ENCODE results near the gene POGK. TPM values are rescaled to one million over a fixed set of nuclear protein-coding genes. Genes with fewer than 3 reads are reported as not detected.
A peak's percentile ranks its signal among the peaks of the same experiment; 100 is the strongest.

The POGK gene
- polyA plus RNA-seq, 10 donors = 13.2 to 19.8 (median 14.2) TPM

DNA sequence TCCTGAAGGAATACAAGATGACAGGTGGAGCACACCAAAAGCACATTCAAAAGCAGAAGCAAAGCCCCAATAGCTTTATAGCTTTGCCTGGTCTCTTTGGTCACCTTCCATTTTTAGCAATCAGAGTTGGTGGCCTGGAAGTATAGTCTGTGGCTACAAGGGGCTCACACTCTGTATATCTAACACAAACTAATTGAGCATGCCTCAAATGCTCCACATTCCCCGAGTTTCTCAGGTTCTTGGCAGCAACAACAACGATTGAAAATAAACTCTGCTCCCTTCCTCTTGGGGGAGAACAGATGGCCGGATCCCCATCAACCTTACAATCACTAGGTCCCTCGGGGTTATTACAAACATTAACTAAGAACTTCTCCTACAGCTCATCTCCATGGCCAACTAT is 61.7 kb downstream of the POGK start:
- DNase-seq = peak in 1 of 3 donors; percentile 18

DNA sequence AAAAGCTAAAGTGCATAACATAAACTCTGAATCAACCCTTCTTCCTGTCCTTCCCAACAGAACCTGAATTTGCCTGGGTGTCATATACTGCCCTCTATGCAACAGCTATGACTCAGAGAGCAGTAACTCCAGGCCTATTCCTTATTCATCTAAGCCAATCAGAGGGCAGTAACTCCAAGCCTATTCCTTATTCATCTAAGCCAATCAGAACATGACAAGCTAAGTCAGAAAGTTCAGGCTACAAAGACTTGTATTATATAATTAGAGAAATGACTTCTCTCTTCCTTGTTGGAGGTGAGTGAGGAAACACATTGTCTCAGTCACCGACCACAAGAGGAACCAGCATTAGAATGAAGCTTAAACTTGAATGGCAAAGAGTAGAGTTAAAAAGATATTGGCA is 63.0 kb downstream of the POGK start:
- DNase-seq = no peak

DNA sequence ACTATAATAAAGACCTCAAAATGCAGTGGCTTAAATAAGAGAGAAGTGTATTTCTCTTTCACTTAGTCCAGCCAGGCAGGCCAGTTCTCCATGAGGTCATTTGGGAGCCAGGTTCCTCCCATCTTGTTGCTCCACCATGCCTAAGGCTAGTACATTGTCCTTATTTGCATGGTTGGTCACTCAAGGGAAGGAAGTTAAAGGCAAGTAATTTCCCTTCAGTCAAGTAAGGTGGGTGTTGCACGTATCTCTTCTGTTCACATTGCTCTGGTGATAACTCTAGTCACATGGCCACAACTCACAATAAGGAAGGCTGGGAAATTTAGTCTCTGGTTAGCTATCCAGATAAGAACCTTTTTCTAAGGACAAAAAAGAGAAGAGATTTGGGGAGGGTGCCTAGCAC is 64.0 kb downstream of the POGK start:
- no peak for DNase-seq

DNA sequence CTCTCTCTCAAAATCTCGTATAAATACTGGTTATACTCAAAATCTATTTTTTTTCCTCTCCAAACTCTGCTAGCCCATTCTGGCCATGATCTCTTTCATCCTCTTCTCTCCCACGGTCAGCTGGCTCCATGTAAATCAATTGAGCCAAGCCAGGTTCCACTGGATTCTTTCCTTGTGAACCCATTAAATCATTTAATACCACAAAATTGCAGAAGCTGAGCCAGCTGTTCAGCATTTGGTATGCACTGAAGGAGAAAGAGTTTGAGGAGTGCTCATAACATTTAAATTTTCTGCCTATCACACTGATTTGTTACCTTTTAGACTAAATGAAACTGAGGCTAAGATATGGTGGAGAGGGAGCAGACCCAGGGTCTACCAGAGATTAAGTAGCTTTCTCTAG is 65.9 kb downstream of the POGK start:
- DNase-seq = peak; percentile 23 to 70 (median 45)

DNA sequence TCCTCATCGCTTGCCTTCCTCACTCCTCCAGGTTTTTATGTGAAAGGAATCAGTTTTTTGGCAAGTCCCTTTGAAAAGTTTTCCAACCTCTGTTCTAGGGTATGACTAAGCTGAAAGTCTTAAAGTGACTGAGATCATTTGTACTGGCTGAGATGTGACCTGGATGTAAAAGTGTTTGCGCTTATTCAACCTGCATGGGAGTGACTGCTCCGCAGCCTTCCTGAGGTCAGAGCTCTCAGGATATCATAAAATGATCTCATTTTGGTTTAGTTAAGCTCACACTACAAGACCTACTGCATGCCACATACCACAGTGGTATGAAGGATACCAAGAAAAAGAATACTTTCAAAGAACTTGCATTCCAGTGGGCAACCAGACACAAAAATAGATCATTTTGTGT is 66.6 kb downstream of the POGK start:
- DNase-seq = peak in 2 of 3 donors; percentile 17 to 30

Other genes with a start within 250 kb of the POGK start
- 10 to 100 TPM; 10.9 to 16.5 (median 15.0) TPM for gene TADA1, start 36.8 kb downstream of the POGK start, polyA plus RNA-seq (ENCODE audit: insufficient read length in 10 of 10)
- gene ILDR2, start 136.1 kb downstream of the POGK start, polyA plus RNA-seq (ENCODE audit: insufficient read length in 10 of 10) = 1 to 10 TPM; 1.4 to 3.8 (median 2.2) TPM
- gene MAEL, start 149.8 kb downstream of the POGK start, polyA plus RNA-seq (ENCODE audit: insufficient read length in 10 of 10) = under 1 TPM; 0.12 to 0.91 (median 0.39) TPM